HG03060 (cell line): ENCODE results near the gene CLDN8.

ENCODE experiments used
- ATAC-seq: cut with Tn5 transposase; IDR thresholded peaks from one replicate; pipeline ENCODE4 v1.9.1; 2021; ENCODE audit warnings: low read depth, moderate number of reproducible peaks; ENCODE audit not compliant: unreplicated experiment

The CLDN8 gene

DNA sequence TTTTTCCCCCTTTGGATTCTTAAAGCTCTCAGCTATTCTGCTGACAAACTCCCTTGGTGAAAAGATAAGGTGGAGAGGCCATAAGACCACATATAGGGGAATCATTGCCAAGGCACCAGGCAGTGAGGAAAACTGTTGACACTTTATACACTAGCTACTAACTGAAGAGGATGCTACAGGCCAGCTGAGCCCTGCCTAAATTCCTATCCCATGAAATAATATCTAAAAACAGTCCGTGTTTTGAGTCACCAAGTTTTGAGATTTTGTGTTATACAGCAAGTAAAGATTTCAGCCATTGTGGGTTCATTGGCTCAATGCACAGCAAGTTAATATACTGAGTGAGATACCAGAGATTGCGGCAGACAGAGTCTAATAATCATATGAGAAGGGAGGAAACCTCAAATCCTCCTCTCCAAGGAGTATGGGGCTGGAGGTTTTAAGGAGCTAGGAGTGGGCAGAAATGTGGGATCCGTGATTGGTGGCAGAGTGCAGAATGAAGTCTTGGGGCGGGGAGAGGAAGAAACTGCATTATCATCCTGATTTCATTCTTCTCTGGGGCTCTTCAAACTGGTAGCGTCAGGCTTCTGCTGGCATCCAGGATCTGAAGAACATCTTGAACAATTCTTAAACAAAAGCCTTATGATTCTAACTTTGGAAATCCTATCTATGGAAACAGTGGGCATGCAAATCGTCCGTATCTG, 9.2 kb downstream of the CLDN8 start:
- no peak for ATAC-seq

DNA sequence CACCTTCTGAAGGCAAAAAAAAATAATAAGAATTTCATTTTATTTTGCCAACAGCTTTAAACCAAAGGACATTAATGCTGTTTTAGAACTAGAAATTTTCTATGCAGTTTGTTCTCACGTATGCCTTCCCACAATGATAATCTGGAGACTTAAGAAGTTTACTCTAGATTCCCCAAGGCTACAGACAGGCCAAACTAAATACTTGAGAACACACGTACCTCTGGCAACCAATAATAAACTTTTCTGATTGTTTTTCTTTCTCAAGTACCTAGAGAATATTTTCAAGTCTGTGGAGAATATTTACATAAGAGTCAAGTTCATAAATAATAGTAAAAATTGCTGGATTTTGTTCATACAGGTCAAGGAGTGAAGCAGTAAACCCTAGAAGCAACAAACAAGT, 15.9 kb downstream of the CLDN8 start:
- ATAC-seq, result no peak

DNA sequence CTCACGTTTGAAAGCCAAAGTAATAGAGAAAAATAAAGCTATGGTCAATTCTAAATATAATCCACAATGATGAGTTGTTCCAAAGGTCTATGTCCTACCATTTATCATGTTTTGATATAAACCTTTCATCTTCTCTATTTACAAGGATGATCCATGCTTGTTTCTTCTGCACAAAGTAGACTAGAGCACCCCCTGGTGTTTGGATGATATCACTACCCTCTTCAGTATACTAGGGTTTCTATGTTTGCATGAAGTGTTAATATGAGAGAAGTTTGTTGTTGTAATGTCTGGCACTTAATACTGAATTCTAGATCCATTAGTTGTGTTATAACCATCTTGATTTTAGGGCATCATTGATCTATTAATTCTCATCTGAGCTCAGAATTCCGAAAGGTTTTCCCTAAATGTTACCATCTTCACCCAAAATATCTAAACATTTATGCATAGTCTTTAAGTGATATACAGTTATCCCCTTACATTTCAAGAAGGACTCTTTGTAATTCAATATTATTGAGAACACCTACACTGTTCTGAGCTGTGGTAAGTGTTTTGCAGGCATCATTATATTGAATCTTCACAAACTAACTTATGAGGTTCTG, 21.1 kb downstream of the CLDN8 start:
- no peak for ATAC-seq

DNA sequence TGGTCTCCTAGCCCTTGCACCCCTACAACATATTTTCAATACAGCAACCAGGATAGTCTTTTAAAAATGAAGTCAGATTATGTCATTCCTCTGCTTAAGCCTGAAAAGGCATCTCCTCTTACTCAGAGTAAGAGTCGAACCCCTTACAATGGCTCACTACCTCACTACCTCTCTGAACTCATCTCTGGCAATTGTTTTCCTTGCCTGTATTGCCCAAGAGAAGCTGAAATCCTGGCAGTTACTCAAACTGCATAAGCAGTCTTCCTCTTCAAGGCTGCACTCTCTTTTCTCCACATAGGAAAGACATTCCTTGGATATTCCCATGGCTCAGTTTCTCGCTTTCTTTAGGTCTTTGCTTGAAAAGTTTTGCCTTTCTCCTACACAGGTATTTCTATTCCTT, 22.7 kb downstream of the CLDN8 start:
- no peak for ATAC-seq

DNA sequence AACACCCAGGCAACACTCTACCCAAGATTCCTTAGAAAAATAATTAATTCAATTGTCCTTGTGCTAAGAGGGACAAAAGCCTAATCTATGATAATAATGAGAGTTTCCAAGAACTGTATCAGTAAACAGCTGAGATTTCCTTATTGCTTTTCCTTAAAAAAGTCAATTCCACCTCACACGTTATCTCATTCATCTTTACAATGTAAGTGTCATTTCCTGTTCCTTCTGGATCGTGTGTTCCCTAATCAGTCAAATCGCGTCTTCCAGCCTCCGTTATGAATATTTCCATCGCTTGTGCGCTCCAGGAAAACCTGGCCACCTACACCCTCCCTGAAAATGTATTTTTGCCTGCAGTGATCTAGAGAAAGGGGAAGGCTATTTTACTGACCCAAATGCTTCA, 25.3 kb downstream of the CLDN8 start:
- no peak for ATAC-seq

DNA sequence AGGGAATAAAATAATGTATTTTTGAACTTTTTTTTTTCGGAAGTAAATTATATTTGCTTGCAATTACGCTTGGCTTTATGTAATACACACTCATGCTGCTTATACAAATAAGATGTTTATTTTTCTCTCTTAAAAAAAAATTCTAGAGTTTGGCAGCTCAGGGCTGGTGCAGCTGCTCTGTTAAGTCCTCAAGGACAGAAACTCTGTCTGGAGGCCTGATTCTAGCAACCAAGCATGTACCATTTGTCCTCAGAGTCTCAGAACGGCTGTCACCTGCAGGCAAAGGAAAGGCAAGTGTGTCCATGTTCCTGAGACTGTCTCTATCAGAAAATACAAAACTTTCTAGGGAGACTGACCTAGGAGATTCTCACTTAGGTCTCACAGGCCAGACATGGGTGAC, 26.1 kb downstream of the CLDN8 start:
- ATAC-seq, result no peak

DNA sequence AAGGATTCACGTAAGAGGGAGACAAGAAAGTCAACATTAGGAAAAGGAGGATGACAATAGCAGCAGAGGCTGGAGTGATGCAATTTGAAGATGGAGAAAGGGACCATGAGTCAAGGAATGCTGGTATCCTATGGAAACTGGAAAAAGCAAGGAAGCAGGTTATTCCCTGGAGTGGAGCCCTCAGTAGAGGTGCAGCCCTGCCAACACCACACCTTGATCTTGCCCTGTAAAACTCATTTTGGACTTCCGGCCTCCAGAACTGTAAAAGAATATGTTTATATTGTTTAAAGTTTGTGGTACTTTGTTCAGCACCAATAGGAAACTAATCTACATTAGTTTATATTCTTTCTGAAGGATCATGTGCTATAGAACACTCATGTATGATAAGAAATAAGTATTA, 29.7 kb downstream of the CLDN8 start:
- ATAC-seq, result no peak

DNA sequence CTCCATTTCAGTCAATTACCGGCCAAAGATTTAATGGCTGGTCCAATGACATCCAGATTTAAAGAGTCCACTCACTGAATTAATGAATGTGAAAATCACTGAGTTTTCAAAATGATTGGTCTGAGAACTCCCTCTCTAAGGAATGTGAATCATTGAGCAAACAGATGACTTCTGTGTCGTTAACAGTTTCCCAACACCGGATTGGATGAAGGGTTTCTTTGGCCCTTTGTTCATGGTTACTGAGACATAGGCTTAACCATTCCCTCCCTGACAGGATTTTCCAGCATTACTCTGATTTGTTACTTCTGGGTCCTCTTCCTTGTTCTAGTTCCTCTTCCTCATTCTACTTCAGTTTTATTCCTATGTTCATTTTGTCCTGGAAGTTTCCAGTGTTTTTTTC, 47.8 kb downstream of the CLDN8 start:
- ATAC-seq, result no peak

DNA sequence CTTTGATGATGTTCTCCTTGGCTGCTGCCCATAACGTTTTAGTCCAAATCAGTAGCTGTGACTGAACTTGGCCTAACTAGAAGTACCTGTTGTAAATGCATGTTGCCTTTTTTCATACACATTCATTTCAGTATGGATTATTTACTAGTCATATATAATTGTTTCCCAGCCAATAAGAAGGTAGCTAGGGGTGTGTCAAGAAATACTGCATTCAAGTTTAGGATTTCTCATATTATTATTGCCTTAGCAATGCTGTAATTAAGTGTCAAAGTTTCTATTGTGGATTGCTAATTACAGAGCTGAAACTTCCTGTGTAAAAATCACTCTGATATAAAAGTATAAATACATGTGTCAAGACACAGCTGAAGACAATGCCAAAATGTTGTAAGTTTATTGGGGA, 49.2 kb downstream of the CLDN8 start, which contains the start of gene CLDN17:
CLDN17 (minus strand) TSS at position 101 of the 400 bp plus-strand sequence. CDS start 188 bp downstream, outside the sequence.
- ATAC-seq, result no peak

DNA sequence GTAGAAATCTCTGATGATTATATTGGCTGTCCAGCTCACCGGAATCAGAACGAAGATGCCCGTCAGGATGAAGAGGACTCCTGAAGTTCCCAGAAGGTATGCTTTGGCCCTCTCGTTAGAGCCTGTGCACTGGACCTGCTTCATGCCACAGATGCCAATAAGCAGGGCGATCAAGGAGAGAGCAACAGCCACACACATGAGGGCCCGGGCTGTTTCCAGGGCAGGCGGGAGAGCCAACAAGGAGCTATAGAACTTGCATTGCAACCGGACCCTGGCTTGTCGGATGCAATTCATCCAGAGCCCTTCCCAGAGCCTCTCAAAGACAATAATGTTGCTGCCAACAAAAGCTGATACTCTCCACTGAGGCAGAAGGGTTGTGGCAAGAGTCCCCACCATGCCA, 49.7 kb downstream of the CLDN8 start:
- ATAC-seq, result no peak

DNA sequence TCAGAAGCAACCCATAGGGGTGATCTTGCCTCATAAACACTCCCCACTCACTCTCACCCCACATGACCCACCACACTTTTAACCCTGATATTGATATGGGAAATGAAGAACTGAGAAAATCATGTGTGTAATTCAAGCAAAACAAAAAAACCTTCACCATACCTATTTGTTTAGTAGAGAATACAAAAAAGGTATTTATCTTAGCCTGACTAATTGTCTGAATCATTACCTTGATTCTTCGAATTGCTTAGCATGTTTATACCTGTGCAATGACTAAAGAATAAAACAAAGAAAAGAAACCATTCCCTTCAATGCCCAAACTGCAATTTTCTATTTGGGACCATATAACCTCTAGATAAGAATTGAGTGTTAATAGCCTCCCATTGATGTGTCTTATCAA, 51.1 kb downstream of the CLDN8 start:
- ATAC-seq, result no peak
